GM19023 (cell line): ENCODE results near the gene GRM7.

Experiments used
- ATAC-seq: cut with Tn5 transposase; IDR thresholded peaks from one replicate; pipeline ENCODE4 v1.9.1; 2021; ENCODE audit warnings: mild to moderate bottlenecking, moderate library complexity; ENCODE audit not compliant: unreplicated experiment

The GRM7 gene

DNA sequence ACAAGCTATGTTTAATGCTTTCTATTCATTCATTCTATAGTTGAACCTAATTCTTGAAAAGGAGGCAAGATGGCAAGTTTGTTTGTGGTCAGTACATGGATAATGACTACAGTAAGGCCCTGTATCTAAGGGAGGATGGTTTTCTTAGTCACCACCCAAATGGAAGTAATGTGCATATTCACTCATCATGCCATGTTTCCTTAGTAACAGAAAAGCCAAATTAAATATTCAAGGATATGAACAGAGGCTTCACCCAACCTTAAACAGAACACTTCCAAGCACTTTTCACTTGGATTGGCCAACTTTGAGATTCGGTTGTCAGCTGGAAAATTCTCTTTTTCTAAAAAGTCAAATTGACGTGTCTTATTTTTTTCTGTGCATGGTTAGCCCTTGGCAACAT is 835.4 kb downstream of the GRM7 start:
- no peak for ATAC-seq

DNA sequence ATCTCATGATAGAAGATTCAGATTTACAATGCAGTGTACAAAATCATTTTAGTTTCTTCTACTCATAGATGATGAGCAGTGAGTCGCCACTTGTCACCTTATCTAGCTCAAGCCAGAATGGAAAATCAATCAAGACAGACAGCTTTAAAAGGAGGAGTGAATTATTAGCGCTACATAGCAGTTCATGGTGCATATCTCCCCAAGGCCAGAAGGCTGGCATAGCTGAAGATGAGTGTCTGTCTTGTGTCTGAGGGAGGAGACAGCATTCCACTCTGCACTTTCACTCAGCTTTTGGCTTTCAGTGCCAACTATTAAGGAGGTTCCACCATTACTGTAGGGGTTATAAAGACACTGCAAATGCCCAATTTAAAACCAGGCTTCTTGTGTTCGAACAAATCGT is 836.6 kb downstream of the GRM7 start:
- ATAC-seq = no peak

DNA sequence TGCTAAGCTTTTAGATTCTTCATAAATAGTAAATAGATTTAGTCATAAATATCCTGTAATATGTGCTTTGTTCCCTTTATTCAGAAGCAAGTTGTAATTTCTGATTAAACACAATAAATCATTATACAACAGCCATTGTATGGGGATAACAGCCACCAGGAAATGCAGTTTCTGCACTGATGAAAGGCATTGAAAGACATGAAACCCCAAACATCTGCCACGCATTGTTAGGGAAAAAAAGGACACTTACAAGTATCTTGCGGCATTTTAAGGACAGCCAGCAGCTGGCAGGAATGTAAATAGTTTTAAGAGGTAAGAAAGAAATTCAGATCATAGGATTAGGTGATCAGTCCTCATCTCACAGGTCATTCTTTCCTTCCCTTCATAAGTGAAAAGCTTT is 839.6 kb downstream of the GRM7 start:
- ATAC-seq = no peak

DNA sequence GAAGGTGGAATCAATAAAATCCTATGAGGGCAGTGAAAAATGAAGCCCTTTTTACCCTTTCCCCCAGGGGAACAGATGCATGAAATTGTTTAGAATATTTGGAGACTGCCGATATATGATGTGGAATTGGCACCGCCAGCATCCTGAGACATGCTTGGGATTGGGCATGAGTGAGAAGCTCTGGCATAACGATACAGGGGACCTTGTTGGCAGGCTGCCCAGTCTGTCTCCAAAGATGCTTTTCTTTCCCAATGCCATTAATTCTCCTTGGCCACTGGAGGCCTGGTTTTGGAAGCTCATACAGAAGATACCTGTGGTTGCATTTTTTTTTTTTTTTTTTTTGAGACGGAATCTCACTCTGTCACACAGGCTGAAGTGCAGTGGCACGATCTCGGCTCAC is 840.1 kb downstream of the GRM7 start:
- no peak for ATAC-seq

DNA sequence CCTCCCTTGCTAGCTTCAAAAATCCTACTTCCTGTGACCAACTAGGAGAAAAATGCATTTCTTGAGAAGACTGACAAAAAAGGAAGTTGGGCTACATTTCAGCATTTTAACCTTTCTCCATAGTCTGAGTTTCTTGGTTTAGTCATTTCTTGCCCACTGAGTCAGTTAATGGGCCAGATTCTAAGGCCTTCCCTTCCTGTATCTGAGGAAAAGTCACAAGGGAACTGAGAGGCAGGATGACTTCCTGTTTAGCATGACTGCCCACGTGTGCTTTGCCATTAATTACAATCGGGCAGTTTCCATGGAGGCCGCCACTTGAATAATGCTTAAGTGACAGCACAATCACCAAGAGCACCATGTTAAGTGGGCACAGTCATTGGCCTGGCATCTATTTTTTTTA is 846.3 kb downstream of the GRM7 start:
- no peak for ATAC-seq

DNA sequence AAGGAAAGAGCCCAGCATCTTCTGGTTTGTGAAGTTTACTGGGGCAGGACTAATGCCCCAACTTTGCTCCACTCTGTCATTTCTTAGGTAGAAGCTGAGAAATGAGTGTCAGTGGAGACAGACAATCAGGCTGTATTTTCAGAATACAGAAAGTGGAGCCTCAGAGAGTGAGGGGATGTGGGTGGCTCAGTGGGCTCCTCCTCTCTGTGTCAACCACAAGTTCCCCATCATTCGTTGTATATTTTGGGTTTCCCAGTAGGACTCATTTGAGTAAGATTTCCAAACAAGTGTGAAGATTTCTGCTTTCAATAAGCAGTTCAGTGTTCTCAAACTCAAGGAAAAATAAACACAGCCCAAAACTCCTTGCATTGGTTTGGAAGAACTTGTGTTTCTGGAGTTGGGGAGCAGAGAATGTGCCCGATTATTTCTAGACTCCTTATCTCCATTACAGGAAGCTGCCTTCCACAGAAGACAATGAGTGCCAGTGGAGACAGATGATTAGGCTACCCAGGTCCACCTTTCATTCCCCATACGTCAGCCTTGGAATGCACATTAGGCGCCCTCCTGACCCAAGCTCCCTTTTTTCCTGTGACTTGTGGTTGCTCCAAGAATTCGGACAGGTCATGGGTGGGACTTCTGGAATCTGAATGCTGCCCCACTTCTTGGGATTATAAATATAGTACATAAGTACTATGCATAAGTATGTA is 848.6 kb downstream of the GRM7 start:
- ATAC-seq = no peak

DNA sequence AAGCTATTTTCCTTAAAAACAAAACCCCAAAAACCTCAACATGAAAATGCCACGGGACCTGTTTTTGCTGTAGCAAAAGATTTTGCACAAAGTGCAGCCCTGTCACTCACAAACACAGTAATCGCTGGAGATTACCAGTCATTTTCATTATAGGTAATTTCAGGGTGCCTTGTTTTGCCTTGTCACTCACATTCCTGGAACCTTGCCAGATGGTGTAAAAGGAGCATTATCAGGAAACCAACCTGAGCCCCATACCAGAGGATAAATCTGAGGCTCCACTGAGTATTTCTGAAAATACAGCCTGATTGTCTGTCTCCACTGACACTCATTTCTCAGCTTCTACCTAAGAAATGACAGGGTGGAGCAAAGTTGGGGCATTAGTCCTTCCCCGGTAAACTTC is 849.4 kb downstream of the GRM7 start:
- no peak for ATAC-seq

DNA sequence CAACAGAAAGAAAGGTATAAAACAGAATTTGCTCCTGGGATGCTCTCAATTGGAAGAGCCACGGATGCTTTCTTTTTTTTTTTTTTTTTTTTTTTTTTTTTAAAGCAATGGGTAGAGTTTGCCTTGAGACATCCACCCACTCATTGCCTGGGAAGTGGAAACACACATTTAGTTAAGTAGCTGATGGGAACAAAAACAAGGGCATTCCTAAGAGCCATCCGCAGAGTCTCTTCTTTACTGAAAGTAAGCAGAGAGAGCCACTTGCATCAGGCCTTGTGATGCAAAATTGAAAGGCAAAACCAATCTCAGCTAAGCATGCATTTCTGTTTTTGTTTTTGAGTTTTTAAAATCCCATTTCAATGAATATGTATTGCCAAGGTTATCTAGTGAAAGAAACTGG is 852.8 kb downstream of the GRM7 start:
- no peak for ATAC-seq

DNA sequence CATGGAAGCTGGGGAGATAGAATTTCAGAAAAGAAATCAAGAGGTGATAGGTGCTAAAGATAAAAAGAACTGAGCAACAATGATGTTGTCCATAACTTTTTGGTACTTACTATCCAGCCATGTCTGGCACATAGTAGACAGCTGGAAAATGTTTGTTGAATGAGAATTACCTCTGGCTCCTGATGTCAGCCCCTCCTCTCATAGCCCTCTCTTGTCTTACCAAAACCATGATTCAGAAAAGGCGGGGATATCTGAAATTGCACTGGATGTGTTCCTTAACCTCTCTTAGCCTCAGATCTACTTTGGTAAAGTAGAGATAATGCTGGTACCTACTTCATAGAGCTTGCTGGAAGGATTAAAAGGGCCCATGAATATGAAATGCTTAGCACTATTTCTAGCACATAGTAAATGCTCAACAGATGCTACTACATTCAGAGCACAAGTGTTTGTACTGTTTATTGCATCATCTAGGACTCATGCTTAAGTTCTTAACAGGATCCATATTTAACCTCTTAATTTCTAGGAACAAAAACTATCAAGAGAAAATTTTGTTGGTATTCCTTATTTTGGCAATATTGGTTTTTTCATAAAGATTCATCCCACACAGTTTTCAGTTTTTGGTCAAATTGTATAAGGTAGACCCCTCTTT is 859.9 kb downstream of the GRM7 start:
- ATAC-seq = no peak

DNA sequence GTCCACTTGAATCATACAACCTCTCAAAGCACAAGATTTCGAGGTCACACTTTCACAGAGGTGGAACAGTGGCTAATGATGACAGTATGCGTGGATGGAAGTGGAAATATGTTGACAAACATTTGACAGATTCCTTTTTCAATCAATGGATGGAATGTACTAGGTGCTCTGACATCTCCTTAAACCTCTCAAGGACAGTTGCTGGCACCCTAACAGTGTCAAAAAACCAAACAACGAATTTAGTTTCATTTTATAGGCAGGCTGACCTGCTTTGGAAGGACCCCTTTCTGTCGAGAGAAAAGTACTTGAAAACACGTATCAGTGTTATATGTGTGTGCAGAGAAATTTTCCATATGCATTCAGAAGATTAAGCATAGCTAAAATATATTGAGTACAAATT is 861.0 kb downstream of the GRM7 start:
- no peak for ATAC-seq

DNA sequence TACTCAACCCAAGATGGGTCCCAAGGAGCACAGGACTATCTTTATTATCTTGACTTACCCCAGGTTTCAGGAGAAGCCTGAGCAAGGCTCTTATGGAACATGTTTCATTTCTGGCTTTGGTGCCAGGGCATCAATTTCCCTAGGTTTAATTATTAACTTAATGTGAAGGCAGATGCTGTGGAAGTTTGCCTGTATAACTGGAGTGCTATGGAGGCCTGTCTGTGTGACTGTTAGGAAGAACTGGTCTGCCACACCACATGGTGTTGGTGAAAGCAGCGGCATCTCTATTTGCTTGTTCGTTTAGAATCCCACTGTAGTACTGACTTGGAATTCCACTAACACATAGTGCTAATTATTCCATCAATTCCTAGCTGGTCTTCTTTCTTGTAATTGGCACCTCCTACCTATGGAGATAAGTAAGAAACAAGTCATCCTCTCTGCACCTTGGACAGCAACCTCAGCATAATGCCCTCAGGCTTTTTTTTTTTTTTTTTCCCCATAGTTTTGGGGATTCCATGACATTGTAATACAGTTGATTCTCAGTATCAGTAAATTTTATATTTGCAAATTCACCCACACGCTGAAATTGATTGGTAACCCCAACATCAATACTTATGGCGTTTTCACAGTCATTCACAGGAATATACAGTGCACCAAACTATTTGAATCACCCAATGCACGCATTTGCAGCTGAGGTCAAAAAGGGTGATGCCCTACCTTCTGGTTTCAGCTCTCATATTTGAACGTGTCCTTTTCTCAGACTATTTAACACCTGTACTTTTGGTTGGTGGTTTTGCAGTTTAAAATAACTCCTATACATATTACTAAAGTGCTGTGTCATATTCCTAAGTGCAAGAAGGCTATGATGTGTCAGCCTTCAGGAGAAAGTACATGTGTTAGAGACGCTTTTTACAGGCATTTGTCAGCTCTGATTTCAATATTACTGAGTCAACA is 867.9 kb downstream of the GRM7 start:
- ATAC-seq = no peak

DNA sequence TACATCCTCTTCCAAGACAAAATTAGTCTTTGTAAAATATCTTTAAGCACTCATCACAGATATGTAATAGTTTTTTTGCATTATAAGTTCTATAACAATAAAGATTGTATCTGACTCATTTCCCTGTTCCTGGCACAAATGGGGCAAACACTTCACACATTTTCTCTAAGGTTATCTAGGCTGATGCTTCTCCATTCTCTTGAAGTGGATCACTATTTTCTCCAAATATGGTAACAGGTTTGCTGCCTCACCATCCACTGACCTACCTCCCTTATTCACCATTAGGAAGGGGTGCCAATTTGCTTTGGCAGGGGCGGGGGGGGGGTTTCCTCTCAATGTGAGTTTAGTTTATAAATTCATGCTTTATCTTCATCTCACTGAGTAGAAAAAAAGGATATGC is 873.0 kb downstream of the GRM7 start:
- ATAC-seq = no peak

DNA sequence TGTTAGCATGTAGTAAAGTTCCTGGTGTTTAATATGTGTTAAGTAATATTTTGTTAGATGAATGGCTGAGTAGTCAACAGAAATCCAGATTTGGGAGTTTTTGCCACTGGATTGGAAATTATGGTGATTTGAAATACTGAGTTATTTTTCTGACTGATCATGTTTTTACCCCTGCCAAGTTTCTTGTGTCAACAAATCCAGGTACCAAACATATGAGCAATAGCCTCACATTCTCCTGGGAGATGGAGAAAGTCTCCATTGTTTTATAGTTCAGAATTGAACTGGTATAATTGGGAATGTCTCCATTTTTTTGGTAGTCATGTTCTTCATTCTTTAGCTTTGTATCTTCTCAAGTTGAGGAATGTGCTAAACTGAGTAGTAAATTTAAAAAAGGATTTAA is 873.5 kb downstream of the GRM7 start:
- ATAC-seq = no peak

DNA sequence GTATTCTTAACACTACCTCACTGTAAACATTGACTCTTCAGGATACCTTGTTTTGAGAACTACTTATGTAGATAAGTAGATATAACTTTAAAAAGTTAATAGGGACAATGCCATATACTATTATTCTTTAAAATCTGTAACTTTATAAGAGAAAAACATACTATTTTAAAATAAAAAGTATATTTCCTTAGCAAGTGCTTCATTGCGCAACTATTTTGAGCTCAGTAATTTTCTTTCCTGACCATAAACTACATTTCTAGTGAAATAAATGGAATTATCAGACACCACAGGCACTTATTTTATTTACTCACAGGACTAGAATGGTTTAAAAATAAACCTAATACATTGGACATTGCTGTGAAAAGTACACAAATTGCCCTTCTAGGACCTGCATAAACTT is 876.3 kb downstream of the GRM7 start:
- ATAC-seq = no peak

DNA sequence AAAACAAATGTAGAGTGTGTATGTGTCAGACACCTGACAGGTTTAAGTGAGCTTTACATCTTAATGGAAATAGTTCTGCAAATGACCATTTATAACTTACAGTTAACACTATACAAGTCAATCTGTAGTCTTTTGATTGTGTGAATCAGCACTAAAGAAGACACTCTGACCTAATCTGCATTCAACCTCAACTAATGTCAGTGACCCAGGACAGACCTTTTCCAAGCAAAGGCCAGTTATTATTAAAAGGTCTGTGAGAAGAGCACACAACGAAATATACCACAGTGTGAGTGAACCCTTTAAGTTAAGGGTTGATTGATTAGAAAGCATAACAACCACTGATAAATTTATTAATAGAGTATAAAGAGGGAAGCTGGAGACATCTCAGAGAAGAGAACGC is 878.8 kb downstream of the GRM7 start:
- ATAC-seq = no peak

DNA sequence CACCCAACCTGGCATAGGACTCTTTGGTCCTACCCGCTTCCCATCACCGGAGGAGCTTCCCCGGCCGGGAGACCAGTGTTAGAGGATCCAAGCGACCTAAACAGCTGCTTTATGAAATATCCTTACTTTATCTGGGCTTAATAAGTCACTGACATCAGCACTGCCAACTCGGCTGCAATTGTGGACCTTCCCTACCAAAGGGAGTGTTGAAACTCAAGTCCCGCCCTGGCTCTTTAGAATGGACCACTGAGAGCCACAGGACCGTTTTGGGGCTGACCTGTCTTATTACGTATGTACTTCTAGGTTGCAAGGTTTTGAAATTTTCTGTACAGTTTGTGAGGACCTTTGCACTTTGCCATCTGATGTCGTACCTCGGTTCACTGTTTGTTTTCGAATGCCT is 879.5 kb downstream of the GRM7 start:
- ATAC-seq = no peak

DNA sequence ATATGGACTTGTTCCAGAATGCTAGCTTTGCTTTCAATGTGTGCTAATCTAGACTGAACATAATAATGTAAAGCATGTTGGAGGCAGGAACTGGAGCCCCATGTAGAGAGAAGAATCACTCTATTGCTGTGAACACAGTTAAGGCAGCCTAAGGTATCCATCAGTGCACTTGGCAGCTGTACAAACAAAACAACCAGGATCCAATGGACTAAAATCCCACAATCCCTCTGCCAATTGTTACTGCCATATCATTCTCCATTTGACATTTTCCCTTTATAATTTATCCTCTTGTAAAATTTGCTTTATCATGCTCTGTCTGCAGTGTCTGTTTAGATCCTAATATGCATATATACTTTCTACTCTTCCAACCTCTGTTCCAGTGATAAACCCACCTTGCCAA is 883.9 kb downstream of the GRM7 start:
- no peak for ATAC-seq

DNA sequence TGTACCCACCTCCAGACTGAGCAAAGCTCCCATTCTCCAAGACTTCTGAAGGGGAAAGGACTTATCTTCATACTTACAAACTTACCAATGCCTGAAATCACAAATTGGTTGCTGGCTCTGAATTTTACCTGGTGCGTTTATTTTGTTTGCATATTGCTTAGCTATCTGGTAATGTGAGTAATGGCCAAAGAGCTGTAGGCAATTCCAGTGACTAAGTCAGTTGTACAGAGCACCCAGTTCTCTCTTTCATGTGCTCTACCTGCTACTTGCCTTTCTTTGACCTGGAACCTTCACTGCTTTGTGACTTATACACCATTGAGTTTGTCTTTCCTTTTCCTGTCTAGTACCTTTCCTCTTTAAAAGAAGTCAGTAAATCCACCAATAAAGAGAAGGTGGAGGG is 884.8 kb downstream of the GRM7 start:
- no peak for ATAC-seq

DNA sequence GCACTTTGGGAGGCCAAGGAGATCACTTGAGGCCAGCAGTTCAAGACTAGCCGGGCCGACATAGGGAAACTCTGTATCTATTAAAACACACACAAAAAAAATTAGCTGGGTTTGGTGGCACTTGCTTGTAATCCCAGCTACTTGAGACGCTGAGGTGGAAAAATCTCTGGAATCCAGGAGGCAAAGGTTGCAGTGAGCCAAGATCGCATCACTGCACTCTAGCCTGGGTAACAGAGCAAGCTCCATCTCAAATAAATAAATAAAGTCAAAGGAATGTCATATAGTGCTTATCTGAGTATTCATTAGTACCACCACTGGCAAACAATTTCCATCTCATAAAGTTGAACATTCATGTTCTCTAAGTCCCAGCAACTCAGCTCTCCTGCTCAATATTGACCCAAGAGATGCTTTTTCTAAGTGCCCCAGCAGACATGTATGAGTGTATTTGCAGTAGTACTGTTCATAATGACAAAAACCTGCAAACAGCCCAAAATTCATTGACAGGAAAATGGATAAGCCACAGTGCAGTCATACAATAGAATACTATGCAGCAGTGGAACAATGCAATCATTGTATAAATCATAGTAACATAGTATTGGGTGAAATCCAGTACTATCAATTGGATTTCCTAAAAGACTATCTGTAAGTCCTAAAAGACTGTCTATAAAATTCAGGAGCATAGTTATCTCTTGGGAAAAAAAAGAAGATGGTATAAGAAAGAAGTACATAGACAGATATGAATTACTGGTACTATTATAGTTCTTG is 889.2 kb downstream of the GRM7 start:
- ATAC-seq = no peak

DNA sequence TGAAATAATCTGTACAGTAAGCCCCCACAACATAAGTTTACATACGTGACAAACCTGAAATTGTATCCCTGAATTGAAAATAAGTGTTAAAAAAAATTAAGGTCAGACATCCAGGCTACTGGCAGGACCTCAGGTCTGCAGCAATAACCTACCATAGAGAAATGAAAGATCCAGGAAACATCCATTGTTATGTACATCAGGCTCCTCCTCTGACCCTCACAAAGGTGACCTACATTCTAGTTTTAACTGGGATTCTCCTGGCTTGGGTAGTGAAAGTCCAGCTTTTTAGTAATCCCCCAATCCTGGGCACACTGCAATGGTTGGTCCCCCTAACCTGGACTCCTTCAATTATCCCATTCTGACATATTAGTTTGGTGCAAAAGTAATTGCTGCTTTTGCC is 891.1 kb downstream of the GRM7 start:
- ATAC-seq = no peak
